ENCODE data around the gene RNF208. TPM values are rescaled to one million over a fixed set of nuclear protein-coding genes. Genes with fewer than 3 reads are reported as not detected.

RNF208 gene
- total and polyA plus RNA-seq, 2 donors (not counting 3 experiments of a cell fraction or from before 2014, with no cell fraction given): 1.3 to 4.8 TPM

- H3K4me2 ChIP-seq (ENCODE audit: insufficient read depth, low read length): no peak overlapping the region
- DNase-seq (ENCODE audit: low read depth, low spot score) (no peak), FAIRE-seq (no peak)
- TF ChIP-seq MYC (IDR thresholded peaks at IDR 0.05; ENCODE audit: low read depth, low read length) (no peak), MAX (IDR thresholded peaks at IDR 0.05; ENCODE audit: insufficient read depth, insufficient read length) (no peak)
- H4K20me1 ChIP-seq (replicated peaks; ENCODE audit: control insufficient read depth, extremely low read depth, insufficient read depth, low read length): no peaks in the 10 kb centered on the region
- BruUV-seq (replicated peaks): no TSS peak
- ChIA-PET CTCF (interaction anchor here (1.3 to 2.0 kb wide), 3 partner anchors 31 to 41 kb away, joined by 3 to 6 read pairs (median 3); partner anchors contain the start of gene RNF224), POLR2A (no interaction called here)
- H3K27me3 ChIP-seq (ENCODE audit: control insufficient read depth in 2 of 2, insufficient read depth in 2 of 2, low read length in 2 of 2): no peaks in the 10 kb centered on the region
- H3K27ac ChIP-seq (ENCODE audit: insufficient read depth, low read depth, low read length): no peak overlapping the region
- H3K36me3 ChIP-seq (ENCODE audit: control insufficient read depth in 2 of 2, extremely low read depth in 1 of 2, insufficient read depth in 2 of 2, low read length in 2 of 2): peaks cover 0 to 12% of the 10 kb centered on the region in 2 experiments
- H3K4me3 ChIP-seq (replicated peaks in 1 of 3; ENCODE audit: insufficient read depth in 1 of 3, low read depth in 1 of 3, low read length in 3 of 3): no peak overlapping the region
- no peak overlapping the region for H2AFZ ChIP-seq (ENCODE audit: low read depth, low read length)
- peaks cover 1% of the 10 kb centered on the region for H3K79me2 ChIP-seq (ENCODE audit: control insufficient read depth, insufficient read depth, low read length)
- H3K9me3 ChIP-seq (replicated peaks; ENCODE audit: control insufficient read depth, insufficient read depth, low read length): no peaks in the 10 kb centered on the region
- intact Hi-C loops (cut with micrococcal nuclease): no loop called here
- no peaks in the 10 kb centered on the region for H3K9me1 ChIP-seq (replicated peaks; ENCODE audit: control insufficient read depth, extremely low read depth, insufficient read depth, low read length)
- dilution Hi-C loops (cut with MboI; ENCODE audit: extremely low pct_ligation_motif_present, low sequenced_read_pairs): no loop called here
- H3K9ac ChIP-seq (replicated peaks; ENCODE audit: extremely low read depth, insufficient read depth, low read length): no peak overlapping the region
- H3K4me1 ChIP-seq (ENCODE audit: control insufficient read depth, extremely low read depth, insufficient read depth, low read length): peaks cover 4% of the 10 kb centered on the region
Observed at GRCh38 chr9:137195525-137196220, 26.4 kb downstream of the RNF208 start.

- Histone ChIP-seq H3K4me3 (replicated peaks in 1 of 3; ENCODE audit: insufficient read depth in 1 of 3, low read depth in 1 of 3, low read length in 3 of 3) (no peak overlapping the region), H3K27me3 (ENCODE audit: control insufficient read depth in 2 of 2, insufficient read depth in 2 of 2, low read length in 2 of 2) (no peaks in the 10 kb centered on the region), H3K27ac (ENCODE audit: insufficient read depth, low read depth, low read length) (no peak overlapping the region), H4K20me1 (replicated peaks; ENCODE audit: control insufficient read depth, extremely low read depth, insufficient read depth, low read length) (no peaks in the 10 kb centered on the region), H3K4me1 (ENCODE audit: control insufficient read depth, extremely low read depth, insufficient read depth, low read length) (peaks cover 5% of the 10 kb centered on the region), H3K36me3 (ENCODE audit: control insufficient read depth in 2 of 2, extremely low read depth in 1 of 2, insufficient read depth in 2 of 2, low read length in 2 of 2) (peaks cover 0 to 13% of the 10 kb centered on the region in 2 experiments), H3K4me2 (ENCODE audit: insufficient read depth, low read length) (no peak overlapping the region), H3K9me1 (replicated peaks; ENCODE audit: control insufficient read depth, extremely low read depth, insufficient read depth, low read length) (no peaks in the 10 kb centered on the region), H3K9ac (replicated peaks; ENCODE audit: extremely low read depth, insufficient read depth, low read length) (no peak overlapping the region), H2AFZ (ENCODE audit: low read depth, low read length) (no peak overlapping the region), H3K9me3 (replicated peaks; ENCODE audit: control insufficient read depth, insufficient read depth, low read length) (no peaks in the 10 kb centered on the region), H3K79me2 (ENCODE audit: control insufficient read depth, insufficient read depth, low read length) (peaks cover 6% of the 10 kb centered on the region)
- ChIA-PET CTCF (interaction anchor here (1.4 to 2.0 kb wide), 2 partner anchors 33 to 42 kb away, joined by 3 to 6 read pairs; partner anchors contain the start of gene RNF224), POLR2A (no interaction called here)
- no TSS peak for BruUV-seq (replicated peaks)
- intact Hi-C loops (cut with micrococcal nuclease) (no loop called here), dilution Hi-C loops (cut with MboI; ENCODE audit: extremely low pct_ligation_motif_present, low sequenced_read_pairs) (no loop called here)
- no peak for DNase-seq (ENCODE audit: low read depth, low spot score)
- FAIRE-seq: no peak
- TF ChIP-seq JUN (IDR thresholded peaks at IDR 0.05; ENCODE audit: borderline replicate concordance, insufficient read depth, insufficient read length, low read depth) (no peak), FOS (IDR thresholded peaks at IDR 0.05; ENCODE audit: borderline replicate concordance, insufficient read depth, low read length) (no peak), EZH2 (IDR thresholded peaks at IDR 0.05; ENCODE audit: borderline replicate concordance, low read depth, low read length, severe bottlenecking) (no peak), GATA2 (IDR thresholded peaks at IDR 0.05; ENCODE audit: insufficient read depth, insufficient read length, low read depth, low read length) (no peak), MYC (IDR thresholded peaks at IDR 0.05; ENCODE audit: low read depth, low read length) (no peak), POLR2AphosphoS5 (IDR thresholded peaks at IDR 0.05; ENCODE audit: insufficient read depth, low read depth, low read length) (no peak), CTCF (IDR thresholded peaks at IDR 0.05; ENCODE audit: extremely low read depth in 1 of 2, insufficient read depth in 1 of 2, low read depth in 1 of 2, low read length in 2 of 2) (no peak), POLR2A (IDR thresholded peaks at IDR 0.05; ENCODE audit: low read depth, low read length) (no peak), MAX (IDR thresholded peaks at IDR 0.05; ENCODE audit: insufficient read depth, insufficient read length) (no peak)
Observed at GRCh38 chr9:137194909-137195308, 27.1 kb downstream of the RNF208 start.

Measured in endothelial cell of umbilical vein (primary cell).